ENCODE results near the gene LYAR.
A peak's percentile ranks its signal among the peaks of the same experiment; 100 is the strongest.

Gene LYAR

DNA sequence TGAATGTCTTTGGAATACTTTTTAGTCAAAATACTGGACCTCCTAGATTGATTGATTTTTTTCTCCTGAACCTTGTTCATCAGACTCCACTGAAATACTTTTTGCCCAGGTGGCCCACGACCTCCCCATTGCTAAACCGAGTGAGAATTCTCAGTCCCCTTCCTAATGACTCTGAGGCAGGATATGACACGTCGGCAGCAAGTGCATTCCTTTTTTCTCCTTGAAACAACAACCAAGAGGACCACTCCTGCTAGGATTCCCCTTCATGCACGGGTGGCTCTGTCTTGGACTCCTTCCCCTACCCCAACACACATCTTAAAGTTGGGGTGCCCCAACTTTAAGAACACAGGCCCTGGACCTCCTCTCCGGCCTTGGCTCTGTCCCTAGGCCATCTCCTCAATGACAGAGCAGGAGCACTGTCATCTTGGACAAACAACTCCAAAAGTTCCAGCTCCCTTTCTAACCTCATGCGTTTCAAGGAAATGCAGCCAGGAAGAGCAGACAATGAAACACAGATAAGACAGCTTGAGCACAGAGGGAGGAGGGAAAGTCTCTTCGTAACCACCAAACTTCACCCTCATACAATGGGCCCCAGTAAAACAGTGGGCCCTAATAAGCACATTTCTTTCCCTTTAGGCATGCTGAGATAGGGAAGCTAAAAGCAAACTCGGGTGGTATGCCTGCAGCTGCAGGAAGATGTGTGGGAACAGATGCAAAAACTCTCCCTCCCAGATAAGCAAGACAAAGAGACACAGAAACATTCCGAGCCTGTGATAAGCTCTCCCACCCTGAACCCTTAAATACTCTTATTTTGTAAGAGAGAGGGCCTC is 34.0 kb upstream of the LYAR start:
- peak; percentile 92 for DNase-seq (ENCODE audit: low read depth)
- TF ChIP-seq, protein P1, sequence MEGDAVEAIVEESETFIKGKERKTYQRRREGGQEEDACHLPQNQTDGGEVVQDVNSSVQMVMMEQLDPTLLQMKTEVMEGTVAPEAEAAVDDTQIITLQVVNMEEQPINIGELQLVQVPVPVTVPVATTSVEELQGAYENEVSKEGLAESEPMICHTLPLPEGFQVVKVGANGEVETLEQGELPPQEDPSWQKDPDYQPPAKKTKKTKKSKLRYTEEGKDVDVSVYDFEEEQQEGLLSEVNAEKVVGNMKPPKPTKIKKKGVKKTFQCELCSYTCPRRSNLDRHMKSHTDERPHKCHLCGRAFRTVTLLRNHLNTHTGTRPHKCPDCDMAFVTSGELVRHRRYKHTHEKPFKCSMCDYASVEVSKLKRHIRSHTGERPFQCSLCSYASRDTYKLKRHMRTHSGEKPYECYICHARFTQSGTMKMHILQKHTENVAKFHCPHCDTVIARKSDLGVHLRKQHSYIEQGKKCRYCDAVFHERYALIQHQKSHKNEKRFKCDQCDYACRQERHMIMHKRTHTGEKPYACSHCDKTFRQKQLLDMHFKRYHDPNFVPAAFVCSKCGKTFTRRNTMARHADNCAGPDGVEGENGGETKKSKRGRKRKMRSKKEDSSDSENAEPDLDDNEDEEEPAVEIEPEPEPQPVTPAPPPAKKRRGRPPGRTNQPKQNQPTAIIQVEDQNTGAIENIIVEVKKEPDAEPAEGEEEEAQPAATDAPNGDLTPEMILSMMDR (IDR thresholded peaks at IDR 0.05; ENCODE audit: low read length, missing control alignments): no peak
- H3K4me3 ChIP-seq (replicated peaks; ENCODE audit: low read depth, low read length): no peak overlapping the region

DNA sequence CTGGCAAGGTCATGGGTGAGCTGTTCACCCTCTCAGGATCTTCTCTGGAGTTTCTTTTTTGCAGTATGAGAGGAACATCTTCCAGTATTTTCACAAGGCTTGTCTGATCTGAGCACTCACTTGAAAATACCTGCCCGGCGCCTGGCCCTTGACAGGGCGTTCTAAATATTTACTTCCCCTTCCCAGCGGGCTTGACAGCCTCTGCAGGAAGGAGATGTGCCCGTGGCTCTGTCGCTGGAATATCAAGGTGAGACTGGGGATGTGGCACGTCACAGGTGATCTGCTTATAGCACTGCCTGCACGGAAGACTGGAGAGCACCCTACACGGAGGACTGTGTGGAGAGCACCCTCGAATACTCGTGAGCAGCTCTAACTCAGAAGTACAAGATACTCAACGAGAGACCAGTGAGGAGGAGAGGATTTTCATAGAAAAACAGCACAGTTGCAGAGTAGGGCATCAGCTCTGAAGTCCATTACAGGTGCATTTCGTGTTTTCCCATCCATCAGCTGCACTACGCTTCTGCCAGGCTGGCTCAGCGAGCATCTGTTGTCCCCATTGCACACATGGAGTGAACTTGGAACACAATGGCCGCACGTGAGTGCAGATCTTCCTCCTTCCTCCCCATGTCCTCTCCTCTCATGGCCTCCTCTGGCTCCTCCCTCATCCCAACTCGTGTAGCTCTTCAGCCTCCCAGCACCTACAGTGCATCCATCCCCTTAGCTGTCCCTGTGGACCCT is 32.2 kb upstream of the LYAR start:
- no peak overlapping the region for H3K4me3 ChIP-seq (replicated peaks; ENCODE audit: low read depth, low read length)
- no peak for DNase-seq (ENCODE audit: low read depth)
- TF ChIP-seq, protein P1 (IDR thresholded peaks at IDR 0.05; ENCODE audit: low read length, missing control alignments): no peak

DNA sequence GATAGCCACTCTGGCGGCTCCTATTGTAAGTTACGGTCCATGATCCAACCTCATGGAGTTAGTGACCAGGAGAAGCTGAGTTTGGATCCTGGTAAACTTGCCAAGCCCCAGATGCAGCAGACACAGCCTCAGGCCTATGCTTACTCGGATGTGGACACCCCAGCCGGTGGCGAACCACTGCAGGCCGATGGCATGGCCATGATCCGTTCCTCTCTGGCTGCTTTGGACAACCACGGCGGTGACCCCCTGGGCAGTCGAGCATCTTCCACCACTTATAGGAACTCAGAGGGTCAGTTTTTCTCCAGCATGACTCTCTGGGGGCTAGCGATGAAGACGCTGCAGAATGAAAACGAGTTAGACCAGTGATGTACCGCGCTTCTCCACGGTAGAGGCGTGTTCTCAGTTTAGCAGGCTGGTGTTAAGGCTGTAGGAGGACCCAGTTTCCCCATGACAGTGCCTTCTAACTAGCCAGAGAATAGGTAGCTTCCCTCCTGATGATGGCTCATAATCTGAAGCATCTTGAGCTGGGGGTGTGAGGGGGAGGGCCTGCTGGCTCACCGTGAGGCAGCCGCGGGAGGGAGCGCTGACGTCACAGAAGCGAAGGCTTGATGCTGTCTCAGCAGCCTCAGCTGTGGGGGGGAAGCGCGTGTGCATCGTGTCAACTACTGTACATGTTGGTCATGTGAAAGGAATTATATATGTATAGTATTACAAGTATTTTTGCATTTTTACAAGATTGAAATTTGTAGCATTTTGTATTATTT is 31.2 kb upstream of the LYAR start:
- TF ChIP-seq, protein P1 (IDR thresholded peaks at IDR 0.05; ENCODE audit: low read length, missing control alignments): no peak
- DNase-seq (ENCODE audit: low read depth): no peak
- no peak overlapping the region for H3K4me3 ChIP-seq (replicated peaks; ENCODE audit: low read depth, low read length)

DNA sequence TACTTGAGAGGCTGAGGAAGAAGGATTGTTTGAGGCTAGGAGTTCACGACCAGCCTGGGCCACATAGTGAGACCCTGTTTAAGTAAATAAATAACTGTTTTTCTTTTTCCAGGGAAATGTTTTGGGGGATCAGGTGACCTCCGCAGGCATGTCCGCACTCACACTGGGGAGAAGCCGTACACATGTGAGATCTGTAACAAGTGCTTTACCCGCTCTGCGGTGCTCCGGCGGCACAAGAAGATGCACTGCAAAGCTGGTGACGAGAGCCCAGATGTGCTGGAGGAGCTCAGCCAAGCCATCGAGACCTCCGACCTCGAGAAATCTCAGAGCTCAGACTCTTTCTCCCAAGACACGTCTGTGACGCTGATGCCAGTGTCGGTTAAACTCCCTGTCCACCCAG is 30.6 kb upstream of the LYAR start:
- TF ChIP-seq, protein P1 (IDR thresholded peaks at IDR 0.05; ENCODE audit: low read length, missing control alignments): no peak
- no peak for DNase-seq (ENCODE audit: low read depth)
- H3K4me3 ChIP-seq (replicated peaks; ENCODE audit: low read depth, low read length): no peak overlapping the region

DNA sequence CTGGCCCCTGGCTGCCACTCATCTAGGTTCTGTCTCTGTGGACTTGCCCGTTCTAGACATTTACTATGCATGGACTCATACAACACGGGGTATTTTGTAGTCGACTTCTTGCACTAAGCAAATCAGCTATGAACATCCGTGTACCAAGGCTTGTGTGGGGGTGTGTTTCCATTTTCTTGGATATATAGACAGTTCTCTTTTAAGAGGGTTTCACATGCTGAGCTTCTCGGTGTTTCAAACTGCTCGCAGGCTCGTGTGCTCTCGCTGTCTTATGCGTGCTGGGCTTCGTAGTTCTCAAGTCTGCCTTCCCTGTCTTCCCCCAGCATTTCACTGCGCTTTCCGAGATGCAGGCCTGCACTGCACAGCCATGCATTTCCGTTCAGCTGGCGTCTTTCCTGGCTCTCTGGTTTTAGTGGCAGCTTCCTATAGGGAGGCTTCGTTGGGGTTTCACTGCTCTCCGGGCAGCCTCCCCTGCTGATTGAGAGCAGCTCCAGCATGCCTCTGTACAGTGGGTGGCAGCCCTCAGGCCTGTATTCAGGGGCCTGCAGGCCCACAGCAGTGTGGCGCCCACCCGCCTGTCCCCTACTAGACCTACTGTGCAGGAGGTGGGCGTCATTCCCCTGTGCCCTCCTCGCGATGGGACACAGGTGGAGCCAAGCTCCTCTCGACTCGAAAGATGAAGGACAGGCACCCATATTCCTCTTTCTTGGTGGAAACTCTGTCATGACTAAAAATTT is 27.7 kb upstream of the LYAR start:
- DNase-seq (ENCODE audit: low read depth): no peak
- H3K4me3 ChIP-seq (replicated peaks; ENCODE audit: low read depth, low read length): no peak overlapping the region
- TF ChIP-seq, protein P1 (IDR thresholded peaks at IDR 0.05; ENCODE audit: low read length, missing control alignments): no peak

DNA sequence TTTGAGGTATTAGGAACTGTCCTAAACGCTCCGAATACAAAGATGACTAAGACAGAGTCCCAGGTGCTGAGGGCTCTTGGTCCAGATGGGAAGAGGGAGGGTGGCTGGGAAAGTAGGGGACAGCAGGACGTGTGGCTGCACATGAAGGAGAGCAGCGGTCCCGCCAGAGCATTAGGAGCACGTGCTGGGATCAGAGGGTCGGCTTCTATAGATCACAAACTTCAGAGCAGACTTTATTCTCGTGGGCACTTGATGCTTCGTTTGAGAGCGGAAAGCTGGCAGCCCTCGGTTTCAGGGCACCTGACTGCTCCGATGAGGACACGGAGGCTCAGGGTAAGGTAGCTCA is 26.2 kb upstream of the LYAR start:
- TF ChIP-seq, protein P1 (IDR thresholded peaks at IDR 0.05; ENCODE audit: low read length, missing control alignments): no peak
- no peak overlapping the region for H3K4me3 ChIP-seq (replicated peaks; ENCODE audit: low read depth, low read length)
- no peak for DNase-seq (ENCODE audit: low read depth)
